ENCODE data around the gene PRRT4.

DNA sequence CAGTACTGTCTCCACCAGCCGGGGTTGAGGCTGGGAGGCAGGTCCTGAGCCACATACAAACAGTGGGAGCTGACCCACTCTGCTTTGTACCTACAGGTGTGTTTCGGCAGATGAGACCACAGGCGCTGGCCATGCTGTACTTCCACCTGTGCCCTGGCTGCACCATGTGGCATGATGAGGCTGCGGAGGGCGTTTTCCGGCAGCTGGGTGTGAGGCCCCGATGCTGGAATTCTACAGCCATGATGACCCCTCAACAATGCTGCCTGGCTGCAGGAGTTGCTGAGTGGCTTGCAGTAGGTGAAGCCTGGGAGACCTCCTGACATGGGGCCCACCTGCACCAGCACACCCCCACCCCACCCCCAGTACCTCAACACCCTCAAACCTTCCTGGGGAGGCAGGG, 30.3 kb upstream of the PRRT4 start:
- TF ChIP-seq, protein P1, sequence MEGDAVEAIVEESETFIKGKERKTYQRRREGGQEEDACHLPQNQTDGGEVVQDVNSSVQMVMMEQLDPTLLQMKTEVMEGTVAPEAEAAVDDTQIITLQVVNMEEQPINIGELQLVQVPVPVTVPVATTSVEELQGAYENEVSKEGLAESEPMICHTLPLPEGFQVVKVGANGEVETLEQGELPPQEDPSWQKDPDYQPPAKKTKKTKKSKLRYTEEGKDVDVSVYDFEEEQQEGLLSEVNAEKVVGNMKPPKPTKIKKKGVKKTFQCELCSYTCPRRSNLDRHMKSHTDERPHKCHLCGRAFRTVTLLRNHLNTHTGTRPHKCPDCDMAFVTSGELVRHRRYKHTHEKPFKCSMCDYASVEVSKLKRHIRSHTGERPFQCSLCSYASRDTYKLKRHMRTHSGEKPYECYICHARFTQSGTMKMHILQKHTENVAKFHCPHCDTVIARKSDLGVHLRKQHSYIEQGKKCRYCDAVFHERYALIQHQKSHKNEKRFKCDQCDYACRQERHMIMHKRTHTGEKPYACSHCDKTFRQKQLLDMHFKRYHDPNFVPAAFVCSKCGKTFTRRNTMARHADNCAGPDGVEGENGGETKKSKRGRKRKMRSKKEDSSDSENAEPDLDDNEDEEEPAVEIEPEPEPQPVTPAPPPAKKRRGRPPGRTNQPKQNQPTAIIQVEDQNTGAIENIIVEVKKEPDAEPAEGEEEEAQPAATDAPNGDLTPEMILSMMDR (conservative IDR thresholded peaks at IDR 0.05 in 1 of 2, IDR thresholded peaks at IDR 0.05 in 1 of 2; ENCODE audit: low read depth in 1 of 2, low read length in 2 of 2): no peak
- no peak for TF ChIP-seq EZH2 (IDR thresholded peaks at IDR 0.05; ENCODE audit: low read length, missing control alignments)
